ACC112 (cell line): ENCODE measurements around the gene C21orf58.

Experiments used
- H2AFZ ChIP-seq: fragments of 200-600 bp; sonication (generic); one replicate; pipeline ENCODE4 v1.6.0; 2017; ENCODE audit warnings: antibody characterized with exemption, low read length; ENCODE audit not compliant: unreplicated experiment
- H3K27ac ChIP-seq: fragments of 200-600 bp; sonication (generic); 2 replicates; pipeline ENCODE4 v1.5.1; 2014; ENCODE audit warnings: low read depth, mild to moderate bottlenecking, antibody characterized with exemption, low read length, moderate library complexity
- H3K27me3 ChIP-seq: fragments of 200-600 bp; sonication (generic); 2 replicates; pipeline ENCODE4 v1.6.1; 2014; ENCODE audit warnings: mild to moderate bottlenecking, antibody characterized with exemption, low read length, moderate library complexity, mixed read lengths; ENCODE audit not compliant: insufficient read depth
- H3K36me3 ChIP-seq: fragments of 200-600 bp; sonication (generic); 2 replicates; pipeline ENCODE4 v1.6.1; 2016; ENCODE audit warnings: mild to moderate bottlenecking, antibody characterized with exemption, low read length, moderate library complexity, mixed read lengths; ENCODE audit not compliant: insufficient read depth
- H3K4me1 ChIP-seq: fragments of 200-600 bp; sonication (generic); one replicate; pipeline ENCODE4 v1.6.1; 2016; ENCODE audit warnings: low read length, mixed read lengths; ENCODE audit not compliant: insufficient read depth, unreplicated experiment, control insufficient read depth
- H3K4me3 ChIP-seq: fragments of 200-600 bp; sonication (generic); 2 replicates; pipeline ENCODE4 v1.5.1; 2014; ENCODE audit warnings: mild to moderate bottlenecking, low read depth, low read length
- H3K79me2 ChIP-seq: fragments of 200-600 bp; sonication (generic); one replicate; pipeline ENCODE4 v1.6.0; 2016; ENCODE audit warnings: low read length; ENCODE audit not compliant: control insufficient read depth, unreplicated experiment, insufficient read depth

C21orf58 gene

GRCh38 chr21:46362946-46363345 is 39.3 kb upstream of the C21orf58 start:
- Histone ChIP-seq H3K27ac (no peak overlapping the region), H3K79me2 (peaks cover 2% of the 10 kb centered on the region), H3K27me3 (no peaks in the 10 kb centered on the region), H3K4me1 (no peaks in the 10 kb centered on the region), H2AFZ (no peak overlapping the region), H3K4me3 (no peak overlapping the region), H3K36me3 (peaks cover 23% of the 10 kb centered on the region; the same call in 1 of the 2 replicates)

DNA sequence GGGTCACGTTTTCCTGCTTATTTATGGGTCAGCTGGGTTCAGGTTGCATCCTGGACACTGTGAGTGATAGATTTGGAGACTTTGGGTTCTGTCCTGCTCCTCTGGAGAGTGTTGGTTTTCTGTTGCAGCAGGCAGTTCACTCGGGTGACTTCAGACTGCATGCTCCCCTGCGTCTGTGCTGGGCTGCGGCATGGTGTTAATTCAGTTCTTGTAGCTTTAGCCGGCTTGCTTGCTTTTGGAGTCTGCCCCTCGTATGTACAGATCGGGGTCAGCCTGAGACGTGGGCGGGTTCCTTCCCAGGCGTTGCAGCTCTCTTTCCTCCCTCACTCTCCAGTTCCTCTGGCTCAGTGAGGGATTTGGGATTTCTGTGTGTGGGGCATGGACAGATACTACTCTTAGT is 38.3 kb upstream of the C21orf58 start:
- H2AFZ ChIP-seq = no peak overlapping the region
- peaks cover 22% of the 10 kb centered on the region; the same call in 1 of the 2 replicates for H3K36me3 ChIP-seq
- peaks cover 2% of the 10 kb centered on the region for H3K79me2 ChIP-seq
- no peaks in the 10 kb centered on the region for H3K27me3 ChIP-seq
- H3K4me1 ChIP-seq = no peaks in the 10 kb centered on the region
- no peak overlapping the region for H3K27ac ChIP-seq
- H3K4me3 ChIP-seq = no peak overlapping the region

- Histone ChIP-seq H3K79me2 (no peaks in the 10 kb centered on the region), H3K4me3 (no peak overlapping the region), H3K27me3 (no peaks in the 10 kb centered on the region), H3K4me1 (no peaks in the 10 kb centered on the region), H3K36me3 (peaks cover 16% of the 10 kb centered on the region; the same call in 1 of the 2 replicates), H3K27ac (no peak overlapping the region), H2AFZ (no peak overlapping the region)
Measured at GRCh38 chr21:46361176-46361575, 37.5 kb upstream of the C21orf58 start.

GRCh38 chr21:46357684-46358425 is 34.2 kb upstream of the C21orf58 start:
- Histone ChIP-seq H3K79me2 (no peaks in the 10 kb centered on the region), H3K36me3 (peaks cover 3% of the 10 kb centered on the region; the same call in 1 of the 2 replicates), H3K27ac (no peak overlapping the region), H3K27me3 (no peaks in the 10 kb centered on the region), H2AFZ (no peak overlapping the region), H3K4me3 (no peak overlapping the region), H3K4me1 (no peaks in the 10 kb centered on the region)

- no peak overlapping the region for H3K4me3 ChIP-seq
- H3K4me1 ChIP-seq = no peaks in the 10 kb centered on the region
- H3K27me3 ChIP-seq = no peaks in the 10 kb centered on the region
- no peaks in the 10 kb centered on the region for H3K79me2 ChIP-seq
- no peak overlapping the region for H2AFZ ChIP-seq
- H3K27ac ChIP-seq = no peak overlapping the region
- H3K36me3 ChIP-seq = peaks cover 3% of the 10 kb centered on the region; the same call in 1 of the 2 replicates
Measured at GRCh38 chr21:46357335-46357604, 33.6 kb upstream of the C21orf58 start.

DNA sequence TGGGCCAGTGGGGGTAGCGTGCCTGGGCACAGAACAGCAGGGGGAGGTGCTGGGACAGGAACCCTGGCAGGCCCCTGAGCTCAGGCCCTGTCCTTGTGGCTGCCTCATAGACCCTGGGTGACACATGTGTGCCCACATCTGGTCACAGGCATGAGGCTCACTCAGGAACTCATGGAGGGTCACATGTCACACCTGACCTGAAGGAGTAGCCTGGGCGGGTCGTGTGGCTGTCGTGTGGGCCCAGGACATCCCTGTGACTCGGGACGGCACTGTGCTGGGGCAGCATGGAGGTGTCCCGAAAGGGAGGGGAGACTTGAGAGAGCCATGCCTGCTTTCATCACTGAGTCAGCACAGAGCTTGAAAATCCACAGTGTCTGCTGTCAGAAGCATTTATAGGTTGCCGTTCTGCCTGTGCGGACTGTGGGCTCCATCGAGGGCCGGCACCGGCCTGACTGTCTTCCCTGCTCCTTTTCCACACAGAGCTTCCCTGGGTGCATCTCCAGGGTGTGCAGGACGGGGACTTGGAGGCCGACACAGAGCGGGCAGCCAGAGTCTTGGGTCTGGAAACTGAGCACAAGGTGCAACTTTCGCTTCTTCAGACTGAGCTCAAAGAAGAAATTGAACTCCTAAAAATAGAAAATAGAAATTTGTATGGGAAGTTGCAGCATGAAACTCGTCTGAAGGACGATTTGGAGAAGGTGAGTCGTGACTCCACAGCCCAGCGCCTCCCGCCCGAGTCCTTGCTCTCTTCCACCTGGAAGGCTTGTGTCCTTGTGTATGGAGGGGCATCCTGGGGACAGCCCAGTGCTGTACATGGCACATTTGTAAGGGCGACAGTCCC is 33.0 kb upstream of the C21orf58 start:
- H3K36me3 ChIP-seq = peaks cover 3% of the 10 kb centered on the region; the same call in 1 of the 2 replicates
- no peaks in the 10 kb centered on the region for H3K79me2 ChIP-seq
- H3K4me1 ChIP-seq = no peaks in the 10 kb centered on the region
- no peaks in the 10 kb centered on the region for H3K27me3 ChIP-seq
- no peak overlapping the region for H2AFZ ChIP-seq
- H3K27ac ChIP-seq = no peak overlapping the region
- H3K4me3 ChIP-seq = no peak overlapping the region

- Histone ChIP-seq H3K79me2 (no peaks in the 10 kb centered on the region), H3K27me3 (no peaks in the 10 kb centered on the region), H2AFZ (no peak overlapping the region), H3K4me1 (no peaks in the 10 kb centered on the region), H3K27ac (no peak overlapping the region), H3K4me3 (no peak overlapping the region), H3K36me3 (peaks cover 5% of the 10 kb centered on the region; the same call in 1 of the 2 replicates)
Measured at GRCh38 chr21:46356005-46356338, 32.3 kb upstream of the C21orf58 start.

DNA sequence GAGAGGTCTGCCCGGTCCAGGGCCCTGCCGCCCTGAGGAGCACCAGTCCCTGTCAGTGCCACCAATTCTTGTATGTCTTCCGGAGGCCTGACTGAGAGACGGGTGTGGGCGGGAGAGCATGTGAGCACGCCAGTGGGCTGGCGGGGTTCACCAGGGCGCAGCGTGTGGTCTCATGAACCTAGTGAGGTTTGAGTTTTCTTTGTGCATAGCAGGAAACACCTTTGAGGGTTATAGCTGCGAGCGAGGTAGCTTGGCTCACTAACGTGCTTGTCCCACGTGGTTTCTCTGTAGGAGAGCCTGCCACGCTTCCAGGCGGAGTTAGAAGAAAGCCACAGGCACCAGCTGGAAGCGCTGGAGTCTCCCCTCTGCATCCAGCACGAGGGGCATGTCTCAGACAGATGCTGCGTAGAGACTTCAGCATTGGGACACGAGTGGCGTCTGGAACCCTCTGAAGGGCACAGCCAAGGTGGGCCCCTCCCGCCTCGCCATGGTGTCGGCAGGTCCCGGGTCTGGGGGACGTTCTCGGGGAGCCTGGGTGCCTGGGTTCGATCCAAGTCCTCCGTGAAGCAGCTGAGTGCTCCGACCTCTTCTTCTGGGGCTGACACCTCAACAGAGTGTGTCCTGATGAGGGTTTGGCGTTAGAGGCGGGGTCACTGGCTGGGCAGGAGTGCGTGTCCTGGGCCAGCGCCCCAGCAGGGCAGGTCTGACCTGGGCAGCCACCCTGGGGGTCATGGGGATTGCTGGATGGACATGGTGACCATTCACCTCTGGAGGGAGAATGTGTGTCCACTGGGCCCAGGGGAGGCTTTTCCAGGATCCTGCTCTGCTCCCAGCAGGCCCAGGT is 31.7 kb upstream of the C21orf58 start:
- Histone ChIP-seq H3K27me3 (no peaks in the 10 kb centered on the region), H2AFZ (no peak overlapping the region), H3K4me3 (no peak overlapping the region), H3K36me3 (peaks cover 4% of the 10 kb centered on the region), H3K27ac (no peak overlapping the region), H3K4me1 (no peaks in the 10 kb centered on the region), H3K79me2 (no peaks in the 10 kb centered on the region)

DNA sequence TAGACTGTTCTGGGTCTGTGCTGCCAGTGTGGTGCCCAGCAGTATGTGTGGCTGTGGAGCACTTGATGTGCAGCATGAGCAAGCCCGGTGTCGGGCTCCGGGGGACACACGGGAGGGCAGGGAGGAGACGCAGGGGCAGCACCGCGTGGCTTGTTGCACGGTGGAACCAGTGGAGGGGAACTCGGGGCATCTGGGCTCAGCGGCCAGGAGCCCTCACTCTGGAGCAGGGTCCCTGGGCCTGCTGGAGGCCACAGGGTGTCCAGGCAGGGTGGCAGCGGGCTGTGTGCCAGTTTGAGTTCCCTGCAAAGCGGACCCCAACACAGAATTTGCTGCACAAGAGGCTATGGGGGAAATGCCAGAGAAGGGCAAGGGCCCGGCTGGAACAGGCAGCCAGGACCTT is 30.8 kb upstream of the C21orf58 start:
- no peak overlapping the region for H3K4me3 ChIP-seq
- H3K79me2 ChIP-seq = no peaks in the 10 kb centered on the region
- H3K27ac ChIP-seq = no peak overlapping the region
- no peak overlapping the region for H2AFZ ChIP-seq
- H3K27me3 ChIP-seq = no peaks in the 10 kb centered on the region
- no peaks in the 10 kb centered on the region for H3K4me1 ChIP-seq
- peaks cover 8% of the 10 kb centered on the region for H3K36me3 ChIP-seq

- H3K36me3 ChIP-seq = peaks cover 13% of the 10 kb centered on the region
Measured at GRCh38 chr21:46354046-46354445, 30.4 kb upstream of the C21orf58 start.

More at GRCh38 chr21:46354046-46354445, 30.4 kb upstream of the C21orf58 start:
- no peaks in the 10 kb centered on the region for H3K4me1 ChIP-seq
- H3K4me3 ChIP-seq = no peak overlapping the region
- H3K27me3 ChIP-seq = no peaks in the 10 kb centered on the region
- no peaks in the 10 kb centered on the region for H3K79me2 ChIP-seq
- no peak overlapping the region for H2AFZ ChIP-seq
- H3K27ac ChIP-seq = no peak overlapping the region
